ENCODE data around the gene OBSL1. TPM values are rescaled to one million over a fixed set of nuclear protein-coding genes. Genes with fewer than 3 reads are reported as not detected.

The OBSL1 gene
- total RNA-seq, 1 donor from 2014 or later: 9.2 TPM

GRCh38 chr2:219537657-219538488 lies 33.5 kb downstream of the OBSL1 start:
- Histone ChIP-seq H3K4me3 (ENCODE audit: low read depth, low read length) (no peak overlapping the region), H3K27me3 (ENCODE audit: control insufficient read depth, insufficient read depth, low read length) (no peaks in the 10 kb centered on the region), H3K36me3 (ENCODE audit: control insufficient read depth, insufficient read depth, low read length) (peaks cover 25% of the 10 kb centered on the region)
- TF ChIP-seq, protein P1, sequence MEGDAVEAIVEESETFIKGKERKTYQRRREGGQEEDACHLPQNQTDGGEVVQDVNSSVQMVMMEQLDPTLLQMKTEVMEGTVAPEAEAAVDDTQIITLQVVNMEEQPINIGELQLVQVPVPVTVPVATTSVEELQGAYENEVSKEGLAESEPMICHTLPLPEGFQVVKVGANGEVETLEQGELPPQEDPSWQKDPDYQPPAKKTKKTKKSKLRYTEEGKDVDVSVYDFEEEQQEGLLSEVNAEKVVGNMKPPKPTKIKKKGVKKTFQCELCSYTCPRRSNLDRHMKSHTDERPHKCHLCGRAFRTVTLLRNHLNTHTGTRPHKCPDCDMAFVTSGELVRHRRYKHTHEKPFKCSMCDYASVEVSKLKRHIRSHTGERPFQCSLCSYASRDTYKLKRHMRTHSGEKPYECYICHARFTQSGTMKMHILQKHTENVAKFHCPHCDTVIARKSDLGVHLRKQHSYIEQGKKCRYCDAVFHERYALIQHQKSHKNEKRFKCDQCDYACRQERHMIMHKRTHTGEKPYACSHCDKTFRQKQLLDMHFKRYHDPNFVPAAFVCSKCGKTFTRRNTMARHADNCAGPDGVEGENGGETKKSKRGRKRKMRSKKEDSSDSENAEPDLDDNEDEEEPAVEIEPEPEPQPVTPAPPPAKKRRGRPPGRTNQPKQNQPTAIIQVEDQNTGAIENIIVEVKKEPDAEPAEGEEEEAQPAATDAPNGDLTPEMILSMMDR (IDR thresholded peaks at IDR 0.05; ENCODE audit: insufficient read depth, low read length, severe bottlenecking): no peak
- DNase-seq (ENCODE audit: low read depth): no peak
- no peak for FAIRE-seq

- Histone ChIP-seq H3K4me3 (ENCODE audit: low read depth, low read length) (no peak overlapping the region), H3K36me3 (ENCODE audit: control insufficient read depth, insufficient read depth, low read length) (peaks cover 25% of the 10 kb centered on the region), H3K27me3 (ENCODE audit: control insufficient read depth, insufficient read depth, low read length) (no peaks in the 10 kb centered on the region)
- FAIRE-seq (no peak), DNase-seq (ENCODE audit: low read depth) (no peak)
- TF ChIP-seq, protein P1 (IDR thresholded peaks at IDR 0.05; ENCODE audit: insufficient read depth, low read length, severe bottlenecking): no peak
These were observed 34.4 kb downstream of the OBSL1 start for GRCh38 chr2:219536967-219537366.

DNA sequence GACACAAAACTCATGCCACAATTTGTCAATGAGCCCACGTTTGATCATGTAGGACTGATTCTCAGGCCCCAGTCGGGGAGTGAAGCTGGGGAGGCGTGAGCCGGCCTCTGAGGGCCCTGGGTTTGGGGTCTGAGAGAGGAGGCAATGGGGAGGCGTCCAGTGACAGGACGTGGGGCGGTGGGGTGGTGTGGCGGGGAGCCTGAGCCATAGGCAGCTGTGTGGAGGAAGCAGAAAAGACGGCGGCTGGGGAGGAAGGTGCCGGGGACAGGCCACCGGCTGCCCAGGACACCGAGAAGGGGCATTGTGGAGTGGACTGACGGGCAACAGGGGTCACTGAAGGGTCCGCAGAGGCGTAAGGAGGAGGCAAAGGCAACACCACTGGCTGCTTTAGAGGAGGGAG lies 34.9 kb downstream of the OBSL1 start:
- TF ChIP-seq, protein P1 (IDR thresholded peaks at IDR 0.05; ENCODE audit: insufficient read depth, low read length, severe bottlenecking): no peak
- Histone ChIP-seq H3K4me3 (ENCODE audit: low read depth, low read length) (no peak overlapping the region), H3K36me3 (ENCODE audit: control insufficient read depth, insufficient read depth, low read length) (peaks cover 25% of the 10 kb centered on the region), H3K27me3 (ENCODE audit: control insufficient read depth, insufficient read depth, low read length) (no peaks in the 10 kb centered on the region)
- no peak for FAIRE-seq
- DNase-seq (ENCODE audit: low read depth): no peak

- DNase-seq (ENCODE audit: low read depth) (peak; percentile 35), FAIRE-seq (no peak)
- Histone ChIP-seq H3K4me3 (ENCODE audit: low read depth, low read length) (no peak overlapping the region), H3K36me3 (ENCODE audit: control insufficient read depth, insufficient read depth, low read length) (peaks cover 5% of the 10 kb centered on the region), H3K27me3 (ENCODE audit: control insufficient read depth, insufficient read depth, low read length) (peaks cover 9% of the 10 kb centered on the region)
- TF ChIP-seq, protein P1 (IDR thresholded peaks at IDR 0.05; ENCODE audit: insufficient read depth, low read length, severe bottlenecking): no peak
These were observed 37.2 kb downstream of the OBSL1 start for GRCh38 chr2:219533930-219534661.

DNA sequence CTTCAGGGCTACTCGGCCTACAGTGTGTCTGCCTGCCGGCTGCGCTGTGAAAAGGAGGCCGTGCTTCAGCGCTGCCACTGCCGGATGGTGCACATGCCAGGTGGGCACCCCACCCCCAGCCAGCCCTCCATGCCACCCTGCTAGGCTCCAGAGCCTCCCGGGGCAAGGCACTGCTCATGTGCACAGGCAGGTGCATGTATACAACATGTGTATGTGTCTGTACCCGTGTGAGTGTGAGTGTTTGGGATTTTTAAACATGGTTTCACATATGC lies 39.0 kb downstream of the OBSL1 start:
- no peak for FAIRE-seq
- peaks cover 17% of the 10 kb centered on the region for H3K27me3 ChIP-seq (ENCODE audit: control insufficient read depth, insufficient read depth, low read length)
- H3K4me3 ChIP-seq (ENCODE audit: low read depth, low read length): no peak overlapping the region
- TF ChIP-seq, protein P1 (IDR thresholded peaks at IDR 0.05; ENCODE audit: insufficient read depth, low read length, severe bottlenecking): no peak
- H3K36me3 ChIP-seq (ENCODE audit: control insufficient read depth, insufficient read depth, low read length): no peaks in the 10 kb centered on the region
- DNase-seq (ENCODE audit: low read depth): no peak
